Measurements from ENCODE around the gene ITGAD. TPM values are rescaled to one million over a fixed set of nuclear protein-coding genes. Genes with fewer than 3 reads are reported as not detected.

The ITGAD gene
- total and polyA plus RNA-seq, 2 of the 8 experiments (the other 6 are each of a cell fraction or from before 2014, with no cell fraction given) = 0.06 TPM; not detected in 1

DNA sequence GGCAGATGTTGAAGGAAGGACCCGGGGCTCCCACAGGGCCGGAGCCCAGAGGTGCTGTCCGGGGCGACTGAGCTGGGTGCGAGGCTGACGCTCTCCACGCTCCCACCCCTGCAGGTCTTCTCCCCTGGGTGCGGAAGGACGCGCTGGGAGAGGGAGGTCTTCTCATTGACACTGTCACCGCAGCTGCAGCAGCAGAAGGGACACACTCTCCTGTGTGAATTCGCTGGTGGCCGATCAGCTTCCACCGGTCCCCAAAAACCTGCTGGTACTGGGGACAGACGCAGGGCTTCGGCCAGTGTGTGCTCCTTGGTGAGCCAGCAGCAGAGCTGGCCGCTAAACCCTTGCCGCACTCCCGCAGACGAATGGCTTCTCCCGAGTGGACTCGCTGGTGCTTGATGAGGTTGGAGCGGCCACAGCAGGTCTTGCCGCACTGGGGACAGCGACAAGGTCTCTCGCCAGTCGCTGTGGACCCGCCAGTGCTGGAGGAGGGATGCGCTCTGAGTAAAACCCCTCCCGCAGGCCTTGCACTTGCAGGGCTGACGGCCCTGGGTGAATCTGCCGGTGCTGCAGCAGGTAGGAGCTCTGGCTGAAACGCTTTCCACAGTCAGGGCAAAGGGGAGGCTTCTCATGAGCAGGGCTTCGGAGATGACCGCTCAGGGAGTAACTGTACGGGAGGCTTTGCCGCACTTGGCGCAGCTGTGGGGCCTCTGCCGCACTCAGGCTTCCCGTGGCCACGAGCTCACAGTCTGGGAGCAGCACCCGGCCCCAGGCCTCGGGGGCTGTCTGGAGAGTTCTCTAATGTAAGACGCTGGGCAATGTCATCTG is 43.3 kb downstream of the ITGAD start:
- Histone ChIP-seq H3K36me3 (ENCODE audit: control insufficient read depth in 2 of 4, insufficient read depth in 4 of 4, low read length in 3 of 4) (no peaks in the 10 kb centered on the region), H4K5ac (ENCODE audit: insufficient read length, low read depth, low read length) (no peak overlapping the region), H3K18ac (ENCODE audit: extremely low read depth, low read length) (no peak overlapping the region), H4K8ac (ENCODE audit: extremely low read depth, insufficient read depth, low read length) (no peak overlapping the region), H2BK15ac (ENCODE audit: low read length) (peak overlapping the region; percentile 46; the same call in 1 of the 2 replicates), H3K79me1 (ENCODE audit: low read depth, low read length) (no peaks in the 10 kb centered on the region), H2BK12ac (ENCODE audit: low read depth, low read length) (no peak overlapping the region), H3K9me3 (ENCODE audit: insufficient read depth in 2 of 2, low read depth in 1 of 2, low read length in 1 of 2) (no peaks in the 10 kb centered on the region), H4K20me1 (replicated peaks in 1 of 2; ENCODE audit: control insufficient read depth in 1 of 2, insufficient read depth in 2 of 2, low read length in 2 of 2) (no peaks in the 10 kb centered on the region), H3K79me2 (ENCODE audit: control insufficient read depth in 1 of 2, insufficient read depth in 2 of 2, low read length in 2 of 2) (no peaks in the 10 kb centered on the region), H2BK20ac (ENCODE audit: low read length) (no peak overlapping the region), H3K4me2 (ENCODE audit: insufficient read depth in 1 of 2, low read depth in 2 of 2, low read length in 2 of 2) (no peak overlapping the region), H3K4me3 (ENCODE audit: extremely low read depth in 1 of 4, insufficient read depth in 2 of 4, low read depth in 3 of 4, low read length in 4 of 4) (no peak overlapping the region), H3K27ac (ENCODE audit: low read depth, low read length) (no peak overlapping the region), H2AFZ (ENCODE audit: low read length) (no peak overlapping the region), H3K27me3 (replicated peaks in 1 of 4; ENCODE audit: control insufficient read depth in 3 of 4, extremely low read depth in 1 of 4, insufficient read depth in 3 of 4, low read length in 3 of 4) (no peaks in the 10 kb centered on the region), H3K14ac (ENCODE audit: insufficient read length) (no peak overlapping the region), H3K56ac (replicated peaks; ENCODE audit: insufficient read length, low read depth, low read length) (no peak overlapping the region), H3K9ac (replicated peaks in 1 of 4; ENCODE audit: extremely low read depth in 1 of 4, low read depth in 3 of 4, low read length in 3 of 4) (no peak overlapping the region), H3K4ac (replicated peaks; ENCODE audit: insufficient read length, low read depth, low read length) (no peak overlapping the region), H2BK120ac (replicated peaks; ENCODE audit: low read depth, low read length) (no peak overlapping the region), H4K91ac (replicated peaks; ENCODE audit: insufficient read length, low read length) (no peak overlapping the region), H2BK5ac (ENCODE audit: low read depth, low read length) (0 out of 2 replicates have a peak overlapping the region, but pooled peaks have one; percentile 9), H2AK5ac (ENCODE audit: low read depth, low read length) (no peak overlapping the region), H3K23me2 (ENCODE audit: low read depth, low read length) (no peaks in the 10 kb centered on the region), H3K23ac (ENCODE audit: insufficient read length) (no peak overlapping the region), H3K4me1 (replicated peaks in 1 of 4; ENCODE audit: control insufficient read depth in 3 of 4, insufficient read depth in 4 of 4, low read length in 3 of 4) (no peaks in the 10 kb centered on the region; a peak in 1 of 7 replicates)
- WGBS, 2 experiments (ENCODE audit: extremely low coverage in 1 of 2, insufficient coverage in 1 of 2, insufficient read length in 1 of 2, insufficient replicate concordance in 2 of 2, low coverage in 1 of 2, low lambda C conversion rate in 2 of 2, missing lambda C conversion rate in 1 of 2) = 91% methylated on average over 38 of the region's 44 CpGs; no CpG with 5 or more reads in 1 of the 2 experiments
- FAIRE-seq = no peak
- CTCF ChIA-PET (ENCODE audit: partially characterized antibody) = interaction anchor here (0.7 to 1.6 kb wide), 7 partner anchors 9 to 404 kb away, joined by 3 to 6 read pairs (median 4); partner anchors contain the start of gene PYDC1
- POLR2A ChIA-PET (ENCODE audit: partially characterized antibody) = interaction anchor here (1.1 kb wide), 1 partner anchor 256 kb away, joined by 6 read pairs; the partner anchor contains the start of gene FUS
- no peak for DNase-seq (ENCODE audit: low read depth in 1 of 2, low spot score in 2 of 2)
- TF ChIP-seq TCF12 (IDR thresholded peaks at IDR 0.05; ENCODE audit: low read depth, low read length) = no peak
- TF ChIP-seq GTF2F1 (IDR thresholded peaks at IDR 0.05; ENCODE audit: borderline replicate concordance, low read depth, low read length) = no peak
- TF ChIP-seq CREB1 (IDR thresholded peaks at IDR 0.05) = no peak
- no peak for TF ChIP-seq JUND (IDR thresholded peaks at IDR 0.05; ENCODE audit: low read length)
- TF ChIP-seq POLR2A (IDR thresholded peaks at IDR 0.05; ENCODE audit: control extremely low read depth in 1 of 2, low read depth in 2 of 2, low read length in 2 of 2) = no peak
- TF ChIP-seq GABPA (IDR thresholded peaks at IDR 0.05; ENCODE audit: borderline replicate concordance, insufficient read depth, low read length) = no peak
- TF ChIP-seq RAD21 (IDR thresholded peaks at IDR 0.05 in 1 of 2, conservative IDR thresholded peaks at IDR 0.05 in 1 of 2; ENCODE audit: low read depth in 2 of 2, low read length in 2 of 2) = no peak
- TF ChIP-seq YY1 (IDR thresholded peaks at IDR 0.05; ENCODE audit: low read depth, low read length) = no peak
- no peak for TF ChIP-seq CEBPB (IDR thresholded peaks at IDR 0.05; ENCODE audit: low read depth, low read length)
- TF ChIP-seq FOSL1 (IDR thresholded peaks at IDR 0.05; ENCODE audit: insufficient read depth, low read depth, low read length) = no peak
- TF ChIP-seq KDM5A (IDR thresholded peaks at IDR 0.05; ENCODE audit: low read length) = no peak
- no peak for TF ChIP-seq HDAC2 (IDR thresholded peaks at IDR 0.05; ENCODE audit: borderline replicate concordance in 1 of 2, low read depth in 2 of 2, low read length in 2 of 2)
- TF ChIP-seq SUZ12 (IDR thresholded peaks at IDR 0.05; ENCODE audit: low read length) = no peak

All from H1 (cell line).